K562 (cell line): ENCODE data around the gene FAAH. TPM values are rescaled to one million over a fixed set of nuclear protein-coding genes. Genes with fewer than 3 reads are reported as not detected.

Source experiments
- BACH1 ChIP-seq: fragments of 200-800 bp; sonication (Bioruptor generic); IDR thresholded peaks from 2 replicates; pipeline ENCODE4 v1.6.1; 2016; ENCODE audit warnings: missing genetic modification characterization, missing compliant biosample characterization
- HDGF ChIP-seq: fragments of 450-650 bp; IDR thresholded peaks from 2 replicates; pipeline ENCODE4 v1.6.1; 2016
- HEY1 ChIP-seq: fragments of 250-450 bp; sonication (Bioruptor Pico); IDR thresholded peaks from 2 replicates; pipeline ENCODE4 v1.5.0; 2020; ENCODE audit warnings: mild to moderate bottlenecking, moderate library complexity, borderline replicate concordance
- MYBL2 ChIP-seq, 2 experiments: fragments of 450-650 bp in 1 of 2; sonication (generic) in 1 of 2; formaldehyde crosslinking in 1 of 2; IDR thresholded peaks; 2 replicates each; pipeline versions ENCODE4 v1.6.1 to v1.8.1; 2017 to 2022; ENCODE audit warnings: borderline replicate concordance in 1 of 2, inconsistent platforms in 1 of 2, low read depth in 1 of 2, mild to moderate bottlenecking in 1 of 2, missing genetic modification reagents in 1 of 2, moderate library complexity in 1 of 2
- PPARD ChIP-seq: fragments of 250-450 bp; sonication (Bioruptor Pico); IDR thresholded peaks from 2 replicates; pipeline ENCODE4 v1.8.0; 2022; ENCODE audit warnings: inconsistent platforms, mild to moderate bottlenecking, moderate library complexity
- PTTG1 ChIP-seq: fragments of 450-650 bp; IDR thresholded peaks from 2 replicates; pipeline ENCODE4 v1.6.1; 2016; ENCODE audit warnings: low read depth, mild to moderate bottlenecking, missing genetic modification characterization, missing compliant biosample characterization
- SNIP1 ChIP-seq: fragments of 450-650 bp; IDR thresholded peaks from 2 replicates; pipeline ENCODE4 v1.7.1; 2017; ENCODE audit warnings: low read depth, mild to moderate bottlenecking
- SOX6 ChIP-seq: fragments of 450-650 bp; IDR thresholded peaks from 2 replicates; pipeline ENCODE4 v1.6.1; 2014; ENCODE audit warnings: mild to moderate bottlenecking
- TFAM ChIP-seq: fragments of 250-450 bp; sonication (Bioruptor Pico); conservative IDR thresholded peaks from 2 replicates; pipeline ENCODE4 v1.5.0; 2021; ENCODE audit warnings: mild to moderate bottlenecking, moderate library complexity
- TFAP4 ChIP-seq: sonication (generic); formaldehyde crosslinking; IDR thresholded peaks from 2 replicates; pipeline ENCODE4 v1.8.0; 2022; ENCODE audit warnings: missing genetic modification reagents, mild to moderate bottlenecking, moderate library complexity, borderline replicate concordance
- ZNF121 ChIP-seq: sonication (generic); formaldehyde crosslinking; conservative IDR thresholded peaks from 2 replicates; pipeline ENCODE4 v1.8.0; 2022; ENCODE audit warnings: missing genetic modification reagents
- ZNF224 ChIP-seq: sonication (generic); formaldehyde crosslinking; IDR thresholded peaks from 2 replicates; pipeline ENCODE4 v1.8.0; 2022; ENCODE audit warnings: mild to moderate bottlenecking, missing genetic modification reagents
- ZNF316 ChIP-seq: fragments of 450-650 bp; IDR thresholded peaks from 2 replicates; pipeline ENCODE4 v1.6.1; 2016
- ZNF57 ChIP-seq: fragments of 450-650 bp; formaldehyde crosslinking; IDR thresholded peaks from 2 replicates; pipeline ENCODE4 v1.4.0; 2020; ENCODE audit warnings: mild to moderate bottlenecking, moderate library complexity
- polyA plus RNA-seq, 8 experiments: library from polyadenylated mRNA; depleted of rRNA in 4 of 8; stranded (reverse) in 5 of 8; unstranded in 3 of 8; fragments of >200 nt; fragmentation: Nextera tagmentation in 2 of 8; fragmentation: Illumina TruSeq in 1 of 8; extraction: Ambion mirVana in 2 of 8; extraction: Trizol in 1 of 8; gene quantifications; 2 replicates each; pipeline versions ENCODE4 v1.2.1 to v1.2.3, GENCODE V29; 2011 to 2014; ENCODE audit warnings: inconsistent platforms in 1 of 8, missing spikeins in 1 of 8
- total RNA-seq, 7 experiments: library from RNA; depleted of rRNA in 6 of 7; stranded (reverse); fragments of >200 nt in 6 of 7; fragmentation: Illumina TruSeq in 2 of 7; extraction: Trizol in 2 of 7; gene quantifications; 2 replicates each; pipeline versions ENCODE4 v1.2.1 to v1.2.3, GENCODE V29; 2011 to 2021; ENCODE audit warnings: low replicate concordance in 1 of 7
- TF ChIP-seq, protein P1 (sequence below): IDR thresholded peaks from 2 replicates; pipeline ENCODE4 v1.6.1; 2014; ENCODE audit warnings: antibody characterized with exemption
- TF ChIP-seq, protein P2 (sequence below): fragments of 250-450 bp; sonication (Bioruptor Pico); IDR thresholded peaks from 2 replicates; pipeline ENCODE4 v1.5.0; 2021
- TF ChIP-seq, protein P3 (sequence below): sonication (generic); formaldehyde crosslinking; IDR thresholded peaks from 2 replicates; pipeline ENCODE4 v1.8.0; 2022; ENCODE audit warnings: mild to moderate bottlenecking, low read depth, missing genetic modification reagents

The FAAH gene
- total and polyA plus RNA-seq, 9 of the 15 experiments (the other 6 are each of a cell fraction or from before 2014, with no cell fraction given) = 0.06 to 1.1 (median 0.32) TPM

DNA sequence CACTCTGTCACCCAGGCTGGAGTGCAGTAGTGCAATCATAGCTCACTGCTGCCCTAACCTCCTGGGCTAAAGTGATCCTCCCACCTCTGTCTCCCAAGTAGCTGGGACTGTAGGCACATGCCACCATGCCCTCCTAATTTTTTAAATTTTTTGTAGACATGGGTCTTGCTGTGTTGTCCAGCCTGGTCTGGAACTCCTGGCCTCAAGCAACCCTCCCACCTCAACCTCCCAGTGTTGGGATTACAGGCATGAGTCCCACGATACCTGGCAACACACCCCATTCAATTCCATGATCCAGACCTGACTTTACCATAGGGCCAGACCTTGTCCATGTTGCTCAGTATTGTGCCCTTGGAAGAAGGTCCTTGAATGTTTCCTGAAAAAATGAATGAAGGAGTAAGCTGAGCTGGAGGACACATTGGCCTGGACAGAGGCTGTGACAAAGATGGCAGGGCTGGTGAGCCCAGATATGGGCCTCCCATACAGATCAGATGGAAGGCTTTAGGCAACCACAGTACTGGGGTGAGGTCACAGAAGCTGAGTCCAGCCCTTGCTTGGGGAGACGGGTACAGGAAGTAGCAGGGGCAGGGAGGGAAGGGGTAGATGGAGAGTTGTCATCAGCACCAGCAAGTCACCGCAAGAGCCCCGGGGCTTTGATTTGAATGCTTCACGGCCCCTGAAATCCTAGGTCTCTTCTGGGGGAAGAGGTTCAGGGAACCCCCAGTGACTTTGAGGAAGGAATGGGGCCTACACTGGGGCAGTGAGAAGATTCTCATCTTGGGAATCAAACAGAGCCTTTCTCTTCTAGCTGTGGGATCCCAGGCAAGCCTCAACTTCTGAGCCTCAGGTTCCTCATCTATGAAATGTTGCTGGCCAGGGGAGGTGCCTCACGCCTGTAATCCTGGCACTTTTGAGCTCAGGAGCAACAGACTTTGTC is 55.4 kb downstream of the FAAH start (continued):
- TF ChIP-seq, protein P1, sequence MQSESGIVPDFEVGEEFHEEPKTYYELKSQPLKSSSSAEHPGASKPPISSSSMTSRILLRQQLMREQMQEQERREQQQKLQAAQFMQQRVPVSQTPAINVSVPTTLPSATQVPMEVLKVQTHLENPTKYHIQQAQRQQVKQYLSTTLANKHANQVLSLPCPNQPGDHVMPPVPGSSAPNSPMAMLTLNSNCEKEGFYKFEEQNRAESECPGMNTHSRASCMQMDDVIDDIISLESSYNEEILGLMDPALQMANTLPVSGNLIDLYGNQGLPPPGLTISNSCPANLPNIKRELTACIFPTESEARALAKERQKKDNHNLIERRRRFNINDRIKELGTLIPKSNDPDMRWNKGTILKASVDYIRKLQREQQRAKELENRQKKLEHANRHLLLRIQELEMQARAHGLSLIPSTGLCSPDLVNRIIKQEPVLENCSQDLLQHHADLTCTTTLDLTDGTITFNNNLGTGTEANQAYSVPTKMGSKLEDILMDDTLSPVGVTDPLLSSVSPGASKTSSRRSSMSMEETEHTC = no peak
- TF ChIP-seq TFAM (CRISPR knock-in tag) (no peak), ZNF57 (CRISPR knock-in tag) (no peak), PPARD (no peak), SNIP1 (no peak), PTTG1 (tag) (no peak), BACH1 (tag) (no peak), MYBL2 (IDR thresholded peaks at IDR 0.05; ENCODE audit: low read depth) (no peak), MYBL2 (CRISPR knock-in tag; IDR thresholded peaks at IDR 0.05; ENCODE audit: borderline replicate concordance) (no peak), HEY1 (no peak), ZNF121 (CRISPR knock-in tag) (peak; percentile 87), ZNF316 (no peak), ZNF224 (CRISPR knock-in tag) (no peak), TFAP4 (CRISPR knock-in tag) (no peak; the same call in 1 of the 2 replicates), HDGF (no peak), SOX6 (no peak)
- TF ChIP-seq, protein P2, sequence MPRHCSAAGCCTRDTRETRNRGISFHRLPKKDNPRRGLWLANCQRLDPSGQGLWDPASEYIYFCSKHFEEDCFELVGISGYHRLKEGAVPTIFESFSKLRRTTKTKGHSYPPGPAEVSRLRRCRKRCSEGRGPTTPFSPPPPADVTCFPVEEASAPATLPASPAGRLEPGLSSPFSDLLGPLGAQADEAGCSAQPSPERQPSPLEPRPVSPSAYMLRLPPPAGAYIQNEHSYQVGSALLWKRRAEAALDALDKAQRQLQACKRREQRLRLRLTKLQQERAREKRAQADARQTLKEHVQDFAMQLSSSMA = no peak
- TF ChIP-seq, protein P3, sequence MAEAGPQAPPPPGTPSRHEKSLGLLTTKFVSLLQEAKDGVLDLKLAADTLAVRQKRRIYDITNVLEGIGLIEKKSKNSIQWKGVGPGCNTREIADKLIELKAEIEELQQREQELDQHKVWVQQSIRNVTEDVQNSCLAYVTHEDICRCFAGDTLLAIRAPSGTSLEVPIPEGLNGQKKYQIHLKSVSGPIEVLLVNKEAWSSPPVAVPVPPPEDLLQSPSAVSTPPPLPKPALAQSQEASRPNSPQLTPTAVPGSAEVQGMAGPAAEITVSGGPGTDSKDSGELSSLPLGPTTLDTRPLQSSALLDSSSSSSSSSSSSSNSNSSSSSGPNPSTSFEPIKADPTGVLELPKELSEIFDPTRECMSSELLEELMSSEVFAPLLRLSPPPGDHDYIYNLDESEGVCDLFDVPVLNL (CRISPR knock-in tag) = no peak
